Liver (tissue), 3 donors: Measurements from ENCODE around the gene ZFP64.

Source experiments
- CTCF ChIP-seq: fragments of 150-350 bp; IDR thresholded peaks from 2 replicates; pipeline ENCODE4 v1.5.1; 2017; ENCODE audit warnings: improper control_type of control experiment, low read depth, low read length; ENCODE audit not compliant: missing input control
- FOXA2 ChIP-seq: IDR thresholded peaks from 2 replicates; pipeline ENCODE4 v1.6.1; 2016; ENCODE audit warnings: antibody characterized with exemption
- GABPA ChIP-seq, 2 donors: IDR thresholded peaks in 1 of 2; conservative IDR thresholded peaks in 1 of 2; 2 replicates each; pipeline ENCODE4 v1.6.1; 2016; ENCODE audit warnings: antibody characterized with exemption in 2 of 2, mild to moderate bottlenecking in 1 of 2, moderate library complexity in 1 of 2
- RAD21 ChIP-seq, 2 donors: IDR thresholded peaks; 2 replicates each; pipeline ENCODE4 v1.6.1; 2016; ENCODE audit warnings: antibody characterized with exemption in 2 of 2, mild to moderate bottlenecking in 2 of 2
- SP1 ChIP-seq: IDR thresholded peaks from 2 replicates; pipeline ENCODE4 v1.6.1; 2018; ENCODE audit warnings: antibody characterized with exemption, mild to moderate bottlenecking
- TAF1 ChIP-seq: conservative IDR thresholded peaks from 2 replicates; pipeline ENCODE4 v1.6.1; 2016; ENCODE audit warnings: antibody characterized with exemption, mild to moderate bottlenecking
- ZBTB33 ChIP-seq: IDR thresholded peaks from 2 replicates; pipeline ENCODE4 v1.6.1; 2016; ENCODE audit warnings: antibody characterized with exemption
- TF ChIP-seq, protein P1 (sequence below): IDR thresholded peaks from 2 replicates; pipeline ENCODE4 v1.6.1; 2016; ENCODE audit warnings: antibody characterized with exemption, mild to moderate bottlenecking
- donor health status: healthy.
- donor health status: healthy.

DNA sequence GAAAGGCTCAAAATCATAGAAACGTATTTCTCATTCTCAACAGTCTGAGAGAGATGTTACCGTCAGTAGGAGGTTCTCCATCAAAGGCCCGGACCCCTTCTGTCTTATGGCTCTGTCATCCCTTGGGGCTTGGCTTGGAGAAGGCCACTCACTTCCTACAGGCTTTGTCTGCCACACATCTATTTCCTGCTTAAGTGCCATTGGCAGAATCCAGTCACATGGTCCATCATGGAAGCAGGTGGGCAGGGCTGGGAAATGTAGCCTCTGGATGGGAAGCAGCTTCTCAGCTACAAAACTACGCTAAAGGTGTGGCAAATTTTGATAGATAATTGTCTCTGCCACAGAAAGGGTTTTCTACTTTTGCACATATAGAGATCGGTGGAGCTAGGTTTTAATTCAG is 12.6 kb upstream of the ZFP64 start:
- TF ChIP-seq FOXA2 (no peak), RAD21 (IDR thresholded peaks at IDR 0.05) (no peak), ZBTB33 (no peak), SP1 (no peak), CTCF (no peak), TAF1 (no peak), GABPA (IDR thresholded peaks at IDR 0.05 in 1 of 2, conservative IDR thresholded peaks at IDR 0.05 in 1 of 2) (no peak)
- TF ChIP-seq, protein P1, sequence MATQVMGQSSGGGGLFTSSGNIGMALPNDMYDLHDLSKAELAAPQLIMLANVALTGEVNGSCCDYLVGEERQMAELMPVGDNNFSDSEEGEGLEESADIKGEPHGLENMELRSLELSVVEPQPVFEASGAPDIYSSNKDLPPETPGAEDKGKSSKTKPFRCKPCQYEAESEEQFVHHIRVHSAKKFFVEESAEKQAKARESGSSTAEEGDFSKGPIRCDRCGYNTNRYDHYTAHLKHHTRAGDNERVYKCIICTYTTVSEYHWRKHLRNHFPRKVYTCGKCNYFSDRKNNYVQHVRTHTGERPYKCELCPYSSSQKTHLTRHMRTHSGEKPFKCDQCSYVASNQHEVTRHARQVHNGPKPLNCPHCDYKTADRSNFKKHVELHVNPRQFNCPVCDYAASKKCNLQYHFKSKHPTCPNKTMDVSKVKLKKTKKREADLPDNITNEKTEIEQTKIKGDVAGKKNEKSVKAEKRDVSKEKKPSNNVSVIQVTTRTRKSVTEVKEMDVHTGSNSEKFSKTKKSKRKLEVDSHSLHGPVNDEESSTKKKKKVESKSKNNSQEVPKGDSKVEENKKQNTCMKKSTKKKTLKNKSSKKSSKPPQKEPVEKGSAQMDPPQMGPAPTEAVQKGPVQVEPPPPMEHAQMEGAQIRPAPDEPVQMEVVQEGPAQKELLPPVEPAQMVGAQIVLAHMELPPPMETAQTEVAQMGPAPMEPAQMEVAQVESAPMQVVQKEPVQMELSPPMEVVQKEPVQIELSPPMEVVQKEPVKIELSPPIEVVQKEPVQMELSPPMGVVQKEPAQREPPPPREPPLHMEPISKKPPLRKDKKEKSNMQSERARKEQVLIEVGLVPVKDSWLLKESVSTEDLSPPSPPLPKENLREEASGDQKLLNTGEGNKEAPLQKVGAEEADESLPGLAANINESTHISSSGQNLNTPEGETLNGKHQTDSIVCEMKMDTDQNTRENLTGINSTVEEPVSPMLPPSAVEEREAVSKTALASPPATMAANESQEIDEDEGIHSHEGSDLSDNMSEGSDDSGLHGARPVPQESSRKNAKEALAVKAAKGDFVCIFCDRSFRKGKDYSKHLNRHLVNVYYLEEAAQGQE: no peak
